ENCODE results near the gene SETBP1.

DNA sequence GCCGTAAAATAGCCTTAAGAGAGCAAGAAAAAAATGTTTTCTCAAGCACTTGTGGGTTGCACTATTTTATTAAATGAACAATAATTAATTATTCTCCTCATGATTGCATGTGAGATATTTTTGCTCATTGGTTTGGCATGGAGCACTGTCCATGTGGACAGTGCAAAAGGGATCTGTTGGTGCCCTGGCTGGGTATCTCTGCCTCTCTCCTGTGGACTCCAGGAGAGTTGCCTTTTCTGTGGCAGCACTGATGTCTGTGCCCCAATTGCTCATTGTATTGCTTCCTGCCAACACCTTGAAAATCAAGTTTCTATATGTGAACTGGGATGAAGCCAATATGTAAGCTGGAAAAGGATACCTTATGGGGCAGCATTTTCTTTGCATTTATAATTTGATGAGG, 131.7 kb downstream of the SETBP1 start:
- no peak for TF ChIP-seq POLR2AphosphoS5 (IDR thresholded peaks at IDR 0.05; ENCODE audit: borderline replicate concordance, low read depth, low read length)
- no peak for TF ChIP-seq EZH2 (IDR thresholded peaks at IDR 0.05)
- TF ChIP-seq FOXP2 (optimal IDR thresholded peaks at IDR 0.05; ENCODE audit: control extremely low read depth, extremely low read length, insufficient read depth): no peak

All from SK-N-MC (cell line).